Endothelial cell of umbilical vein (primary cell): ENCODE results near the gene MARK1. TPM values are rescaled to one million over a fixed set of nuclear protein-coding genes. Genes with fewer than 3 reads are reported as not detected.

Source experiments
- BruUV-seq: library from RNA; stranded (reverse); fragments of 400-500 nt; replicated peaks from 2 replicates; lab custom pipeline; 2021; lab: Mats Ljungman, UMichigan
- CTCF ChIA-PET: fragments of 300-600, 350-600 bp; sonication (Branson Sonifier 250); formaldehyde crosslinking; loops from one replicate; lab custom pipeline; 2021; ENCODE audit warnings: antibody characterized with exemption, inconsistent platforms; lab: Charles Lee
- POLR2A ChIA-PET: fragments of 300-600, 350-600 bp; sonication (Branson Sonifier 250); formaldehyde crosslinking; loops from one replicate; lab custom pipeline; 2021; ENCODE audit warnings: antibody characterized with exemption, inconsistent platforms; lab: Charles Lee
- DNase-seq: peaks from one replicate; pipeline ENCODE4 v3.0.0-alpha.2; 2011; ENCODE audit warnings: low read depth, low spot score
- FAIRE-seq: peaks from 2 replicates; lab custom pipeline; 2011; peaks lifted over from hg19 to GRCh38; lab: Jason Lieb, UNC
- H2AFZ ChIP-seq: 2 replicates; pipeline ENCODE4 v1.6.0; 2012; ENCODE audit warnings: low read depth, low read length, control low read depth, inconsistent platforms
- H3K27ac ChIP-seq: 2 replicates; pipeline ENCODE4 v1.5.1; 2011; ENCODE audit warnings: low read depth, mild to moderate bottlenecking, control low read depth, low read length, moderate library complexity; ENCODE audit not compliant: insufficient read depth
- H3K27me3 ChIP-seq, 2 experiments: 2 replicates each; pipeline versions ENCODE4 v1.6.0 to v1.6.1; 2011; ENCODE audit warnings: low read length in 2 of 2, mixed read lengths in 1 of 2; ENCODE audit not compliant: control insufficient read depth in 2 of 2, insufficient read depth in 2 of 2
- H3K36me3 ChIP-seq, 2 experiments: 2 replicates in 1 of 2; 3 replicates in 1 of 2; pipeline ENCODE4 v1.5.1; 2011; ENCODE audit warnings: low read length in 2 of 2, mild to moderate bottlenecking in 1 of 2, moderate library complexity in 1 of 2; ENCODE audit not compliant: control insufficient read depth in 2 of 2, insufficient read depth in 2 of 2; ENCODE audit errors: extremely low read depth in 1 of 2
- H3K4me1 ChIP-seq: 3 replicates; pipeline ENCODE4 v1.5.1; 2011; ENCODE audit warnings: mild to moderate bottlenecking, low read length; ENCODE audit not compliant: control insufficient read depth, insufficient read depth; ENCODE audit errors: extremely low read depth
- H3K4me2 ChIP-seq: 2 replicates; pipeline ENCODE4 v1.6.1; 2011; ENCODE audit warnings: low read length, control low read depth, mixed read lengths; ENCODE audit not compliant: insufficient read depth
- H3K4me3 ChIP-seq, 3 experiments: fragments of 200-600 bp in 1 of 3; sonication (generic), shearing (Covaris generic) in 1 of 3; replicated peaks in 1 of 3; 2 replicates each; pipeline ENCODE4 v1.5.1; 2011 to 2016; ENCODE audit warnings: control low read depth in 3 of 3, low read length in 3 of 3, mild to moderate bottlenecking in 2 of 3, inconsistent platforms in 1 of 3, low read depth in 1 of 3, moderate library complexity in 1 of 3; ENCODE audit not compliant: insufficient read depth in 1 of 3
- H3K79me2 ChIP-seq: 2 replicates; pipeline ENCODE4 v1.6.0; 2012; ENCODE audit warnings: low read length, inconsistent platforms; ENCODE audit not compliant: control insufficient read depth, insufficient read depth
- H3K9ac ChIP-seq: replicated peaks from 2 replicates; pipeline ENCODE3; 2011; ENCODE audit warnings: low read length, control low read depth; ENCODE audit not compliant: insufficient read depth; ENCODE audit errors: extremely low read depth
- H3K9me1 ChIP-seq: replicated peaks from 3 replicates; pipeline ENCODE4 v1.6.0; 2011; ENCODE audit warnings: mild to moderate bottlenecking, low read length; ENCODE audit not compliant: control insufficient read depth, insufficient read depth; ENCODE audit errors: extremely low read depth
- H3K9me3 ChIP-seq: replicated peaks from 2 replicates; pipeline ENCODE4 v1.5.1; 2012; ENCODE audit warnings: low read length, inconsistent platforms; ENCODE audit not compliant: control insufficient read depth, insufficient read depth
- H4K20me1 ChIP-seq: replicated peaks from 2 replicates; pipeline ENCODE3; 2011; ENCODE audit warnings: mild to moderate bottlenecking, low read length; ENCODE audit not compliant: control insufficient read depth, insufficient read depth; ENCODE audit errors: extremely low read depth
- CTCF ChIP-seq, 2 donors: IDR thresholded peaks; 1 replicate in 1 of 2; 2 replicates in 1 of 2; pipeline ENCODE4 v1.5.1; 2011; ENCODE audit warnings: low read length in 2 of 2, mild to moderate bottlenecking in 2 of 2, moderate library complexity in 2 of 2, control low read depth in 1 of 2, inconsistent platforms in 1 of 2, low read depth in 1 of 2; ENCODE audit not compliant: insufficient read depth in 1 of 2; ENCODE audit errors: extremely low read depth in 1 of 2
- EZH2 ChIP-seq: IDR thresholded peaks from 2 replicates; pipeline ENCODE4 v1.6.1; 2012; ENCODE audit warnings: borderline replicate concordance, low read depth, mild to moderate bottlenecking, moderate library complexity, low read length, inconsistent platforms; ENCODE audit not compliant: severe bottlenecking
- FOS ChIP-seq: IDR thresholded peaks from 2 replicates; pipeline ENCODE4 v1.6.1; 2011; ENCODE audit warnings: mild to moderate bottlenecking, low read length, moderate library complexity, borderline replicate concordance; ENCODE audit not compliant: insufficient read depth
- GATA2 ChIP-seq: IDR thresholded peaks from 2 replicates; pipeline ENCODE4 v1.7.0; 2011; ENCODE audit warnings: low read depth, mild to moderate bottlenecking, moderate library complexity, mixed read lengths, low read length; ENCODE audit not compliant: insufficient read length, insufficient read depth
- JUN ChIP-seq: IDR thresholded peaks from 2 replicates; pipeline ENCODE4 v1.6.1; 2011; ENCODE audit warnings: borderline replicate concordance, low read depth; ENCODE audit not compliant: insufficient read length, insufficient read depth
- MAX ChIP-seq: IDR thresholded peaks from 2 replicates; pipeline ENCODE4 v1.6.1; 2011; ENCODE audit not compliant: insufficient read depth, insufficient read length
- MYC ChIP-seq: IDR thresholded peaks from one replicate; pipeline ENCODE4 v1.6.1; 2011; ENCODE audit warnings: mild to moderate bottlenecking, low read depth, low read length
- POLR2A ChIP-seq: IDR thresholded peaks from 2 replicates; pipeline ENCODE4 v1.6.1; 2012; ENCODE audit warnings: low read depth, mild to moderate bottlenecking, control low read depth, low read length
- POLR2AphosphoS5 ChIP-seq: IDR thresholded peaks from 2 replicates; pipeline ENCODE4 v1.6.1; 2012; ENCODE audit warnings: low read depth, mild to moderate bottlenecking, control low read depth, low read length, moderate library complexity; ENCODE audit not compliant: insufficient read depth
- dilution Hi-C: fragments of 300-500 bp; cut with MboI; formaldehyde crosslinking; loops from one replicate; pipeline ENCODE4 v1.15.0; 2019; ENCODE audit warnings: low sequenced_read_pairs; ENCODE audit not compliant: extremely low pct_ligation_motif_present
- intact Hi-C: fragments of 100-400 bp; cut with micrococcal nuclease; formaldehyde crosslinking; loops from one replicate; pipeline ENCODE4 v1.10.0; 2022
- polyA plus RNA-seq, 4 experiments: library from polyadenylated mRNA; depleted of rRNA in 3 of 4; stranded (reverse) in 3 of 4; unstranded in 1 of 4; fragments of >200 nt; gene quantifications; 2 replicates each; pipeline versions ENCODE4 v1.2.1 to v1.2.3, GENCODE V29; 2011 to 2012; ENCODE audit warnings: missing spikeins in 1 of 4
- total RNA-seq: library from RNA; stranded (reverse); gene quantifications from 2 replicates; pipeline ENCODE4 v1.2.3, GENCODE V29; 2021

The MARK1 gene
- total and polyA plus RNA-seq, 2 donors (not counting 3 experiments of a cell fraction or from before 2014, with no cell fraction given): 1.2 to 5.5 TPM

GRCh38 chr1:220498188-220498587 lies 29.7 kb upstream of the MARK1 start:
- H3K79me2 ChIP-seq: no peaks in the 10 kb centered on the region
- dilution Hi-C loops: no loop called here
- no peaks in the 10 kb centered on the region for H3K27me3 ChIP-seq
- no peaks in the 10 kb centered on the region for H3K36me3 ChIP-seq
- intact Hi-C loops: no loop called here
- H3K9me3 ChIP-seq: no peaks in the 10 kb centered on the region
- DNase-seq (no peak), FAIRE-seq (no peak)
- ChIA-PET POLR2A (no interaction called here), CTCF (no interaction called here)
- H3K4me1 ChIP-seq: no peaks in the 10 kb centered on the region
- BruUV-seq: no TSS peak
- H3K9ac ChIP-seq: no peak overlapping the region
- no peak overlapping the region for H3K27ac ChIP-seq
- no peak overlapping the region for H3K4me2 ChIP-seq
- no peaks in the 10 kb centered on the region for H4K20me1 ChIP-seq
- no peaks in the 10 kb centered on the region for H3K9me1 ChIP-seq
- TF ChIP-seq JUN (no peak), EZH2 (no peak), CTCF (IDR thresholded peaks at IDR 0.05; ENCODE audit: extremely low read depth in 1 of 2, insufficient read depth in 1 of 2, low read depth in 1 of 2, low read length in 2 of 2) (no peak), GATA2 (no peak), POLR2A (no peak), MYC (no peak), POLR2AphosphoS5 (no peak), MAX (no peak), FOS (no peak)
- H2AFZ ChIP-seq: no peak overlapping the region
- H3K4me3 ChIP-seq: no peak overlapping the region
